Right forelimb (tissue), 1 donor: ENCODE data around the gene ADAT3.
A peak's percentile ranks its signal among the peaks of the same experiment; 100 is the strongest.
"Not testable (repeated sequence)": the region's sequence is repeated elsewhere in the genome, so short reads cannot be mapped to it uniquely, and the experiment has no call there.

Source experiments
- DNase-seq: peaks from one replicate; pipeline ENCODE4 v3.0.0-alpha.2; 2018

The ADAT3 gene

GRCh38 chr19:1867349-1867724 is 37.9 kb upstream of the ADAT3 start:
- no peak for DNase-seq

DNA sequence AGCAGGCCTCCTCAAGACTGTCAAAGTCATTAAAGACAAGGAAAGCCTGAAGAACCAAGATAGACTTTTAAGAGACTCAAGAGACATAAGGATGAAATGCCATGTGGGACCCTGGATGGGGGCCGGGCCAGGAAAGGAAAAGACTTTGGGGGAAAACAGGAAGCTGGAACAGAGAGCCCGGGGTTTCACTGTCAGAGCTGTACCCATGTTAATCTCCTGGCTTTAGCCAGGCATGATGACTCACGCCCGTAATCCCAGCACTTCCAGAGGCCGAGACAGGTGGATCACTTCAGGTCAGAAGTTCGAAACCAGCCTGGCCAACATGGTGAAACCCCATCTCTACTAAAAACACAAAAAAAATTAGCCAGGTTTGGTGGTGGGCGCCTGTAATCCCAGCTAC is 36.2 kb upstream of the ADAT3 start:
- DNase-seq, result no peak

GRCh38 chr19:1871140-1871597 is 34.0 kb upstream of the ADAT3 start:
- DNase-seq, result no peak

DNA sequence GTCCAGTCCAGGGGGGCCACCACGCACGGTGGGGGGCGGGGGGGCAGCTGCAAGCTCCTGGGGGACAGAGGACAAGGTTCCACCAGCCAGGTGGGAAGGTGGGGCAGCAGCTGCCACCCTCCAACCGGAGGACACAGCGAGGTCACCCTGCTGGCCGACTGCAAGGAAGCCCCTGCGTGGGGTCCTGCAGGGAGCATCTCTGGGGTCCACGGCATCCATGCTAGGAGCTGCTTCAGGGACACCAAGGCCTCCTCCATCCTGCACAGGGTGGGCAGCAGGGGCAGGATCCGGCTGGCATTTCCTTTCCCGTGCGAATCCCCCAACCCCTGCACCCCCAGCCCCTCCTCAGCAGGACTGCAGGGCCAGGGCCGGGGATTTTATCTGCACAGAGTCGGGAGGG is 33.6 kb upstream of the ADAT3 start:
- no peak for DNase-seq

- DNase-seq, result no peak
These were observed 32.2 kb upstream of the ADAT3 start for GRCh38 chr19:1872807-1873523.

GRCh38 chr19:1873524-1874473 is 31.4 kb upstream of the ADAT3 start:
- no peak for DNase-seq

DNA sequence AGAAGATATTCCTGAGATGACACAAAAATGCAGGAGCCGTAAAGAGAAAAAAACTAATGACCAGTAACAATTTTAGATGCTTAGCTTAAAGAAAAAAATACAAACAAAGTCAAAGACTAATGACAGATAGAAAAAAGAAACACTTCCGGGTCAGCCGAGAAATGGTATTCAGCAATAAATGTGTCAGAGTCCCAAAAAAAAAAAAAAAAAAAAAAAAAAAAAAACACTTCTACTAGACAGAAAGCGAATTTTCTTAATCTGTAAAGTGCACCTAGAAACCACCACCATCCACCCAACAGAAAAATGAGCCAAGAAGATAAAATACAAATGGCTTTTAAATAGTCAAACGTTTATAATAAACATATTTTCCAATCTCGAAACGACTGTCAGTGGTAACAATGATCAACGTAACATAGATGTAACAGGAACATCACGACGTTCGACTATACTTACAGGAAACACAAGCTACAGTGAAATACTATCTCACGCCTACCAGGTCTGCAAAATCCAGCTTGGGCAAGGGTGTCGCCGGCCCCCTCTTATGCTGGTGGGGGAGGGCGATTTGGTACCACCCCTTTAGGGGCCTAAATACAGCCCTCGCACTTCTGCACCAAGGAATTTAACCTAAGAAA is 30.5 kb upstream of the ADAT3 start:
- no peak for DNase-seq

DNA sequence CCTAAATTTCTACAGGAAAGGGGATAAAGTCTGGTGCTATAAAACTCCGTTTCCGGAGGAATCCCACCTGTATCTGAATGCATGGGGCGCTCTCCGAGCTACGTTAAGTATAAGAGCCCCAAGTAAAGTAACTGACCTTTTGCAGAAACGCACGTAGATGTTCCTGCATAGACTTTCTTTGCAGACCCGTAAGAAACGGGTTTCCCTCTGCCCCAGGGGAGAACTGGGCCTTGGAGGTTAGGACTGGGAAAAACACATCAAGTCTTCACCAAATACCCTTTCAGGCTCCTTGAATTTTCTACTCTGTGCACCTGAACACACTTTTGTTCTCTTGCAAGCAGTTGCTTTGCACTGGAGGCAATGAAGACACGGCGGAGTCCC is 29.9 kb upstream of the ADAT3 start:
- not testable (repeated sequence) for DNase-seq

DNA sequence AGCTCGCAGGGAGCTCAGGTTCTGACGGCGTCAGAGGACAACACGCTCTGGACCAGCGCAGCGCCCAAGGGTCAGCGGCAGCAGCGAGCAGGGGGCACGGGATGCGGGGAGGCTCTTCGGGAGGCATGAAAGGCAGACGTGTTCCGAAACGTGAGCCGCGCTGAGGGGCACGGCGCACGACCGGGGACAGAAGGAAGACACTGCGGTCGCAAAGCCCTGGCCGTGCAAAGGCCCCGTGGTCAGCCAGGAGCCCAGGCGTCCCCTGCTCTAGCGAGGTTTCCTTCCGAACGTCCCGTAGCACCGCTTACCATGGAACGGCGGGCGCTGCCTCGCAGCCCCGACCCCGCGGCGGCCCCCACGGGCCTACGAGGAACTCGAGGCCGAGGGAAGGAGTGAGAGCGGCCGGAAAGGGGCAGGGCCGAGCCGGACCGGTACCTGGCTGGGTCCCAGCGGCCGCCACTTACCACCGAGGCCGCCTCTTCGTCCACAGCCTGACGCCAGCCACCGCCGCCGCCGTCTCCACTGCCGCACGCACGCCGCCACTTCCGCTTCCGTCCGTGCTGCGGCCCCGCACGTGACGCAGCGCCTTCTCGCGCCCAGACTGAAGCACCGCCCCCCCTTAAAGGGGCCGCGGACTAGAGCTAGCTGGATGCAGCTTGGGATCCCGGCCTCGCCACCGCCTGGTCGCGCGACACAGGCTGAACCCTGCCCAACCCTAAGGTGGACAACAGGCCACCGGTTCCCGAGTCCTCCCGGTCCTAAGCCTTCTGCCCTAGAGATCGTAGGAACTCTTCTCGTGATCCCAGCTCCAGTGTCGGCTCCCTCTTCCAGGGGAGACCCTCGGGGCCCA is 29.3 kb upstream of the ADAT3 start:
- DNase-seq, result peak; percentile 91

DNA sequence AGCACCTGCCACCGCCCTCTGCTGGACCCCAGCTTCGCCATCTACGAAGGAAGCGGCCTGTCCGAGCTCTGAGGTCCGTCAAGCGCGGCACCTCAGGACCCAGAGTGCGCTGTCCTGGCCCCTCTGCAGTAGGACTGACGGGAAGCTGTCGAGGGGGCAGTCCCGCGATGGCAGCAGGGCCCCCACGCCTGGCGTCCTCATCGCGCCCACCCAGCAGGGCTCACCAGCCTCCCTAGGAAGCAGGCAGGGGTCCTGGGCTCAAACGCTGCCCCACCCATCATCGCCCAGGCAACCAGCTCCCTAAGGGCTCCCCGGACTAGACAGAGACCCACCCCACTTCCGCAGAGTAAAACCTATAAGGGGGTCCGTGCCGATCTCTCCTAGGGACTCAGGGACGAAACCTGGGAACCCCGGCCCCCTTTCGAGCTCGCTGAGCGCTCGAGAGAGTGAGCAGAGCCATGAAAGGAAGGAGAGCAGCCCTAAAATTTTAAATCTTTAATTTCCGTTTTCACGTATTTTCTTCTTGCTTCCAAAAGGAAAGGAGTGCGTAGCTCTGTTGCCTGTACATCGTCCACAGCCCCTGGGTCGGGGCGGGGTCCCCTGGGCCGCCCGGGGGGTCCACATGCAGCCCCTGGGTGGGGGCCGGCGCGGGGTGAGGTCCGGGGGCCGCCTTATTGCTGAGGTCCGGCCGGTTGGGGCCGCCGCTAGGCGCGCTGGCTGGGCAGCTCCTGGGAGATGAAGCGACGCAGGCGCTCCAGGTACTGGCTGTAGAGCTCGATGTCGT is 28.5 kb upstream of the ADAT3 start:
- DNase-seq, result peak; percentile 56

- not testable (repeated sequence) for DNase-seq
These were observed 27.9 kb upstream of the ADAT3 start for GRCh38 chr19:1877280-1877660.

DNA sequence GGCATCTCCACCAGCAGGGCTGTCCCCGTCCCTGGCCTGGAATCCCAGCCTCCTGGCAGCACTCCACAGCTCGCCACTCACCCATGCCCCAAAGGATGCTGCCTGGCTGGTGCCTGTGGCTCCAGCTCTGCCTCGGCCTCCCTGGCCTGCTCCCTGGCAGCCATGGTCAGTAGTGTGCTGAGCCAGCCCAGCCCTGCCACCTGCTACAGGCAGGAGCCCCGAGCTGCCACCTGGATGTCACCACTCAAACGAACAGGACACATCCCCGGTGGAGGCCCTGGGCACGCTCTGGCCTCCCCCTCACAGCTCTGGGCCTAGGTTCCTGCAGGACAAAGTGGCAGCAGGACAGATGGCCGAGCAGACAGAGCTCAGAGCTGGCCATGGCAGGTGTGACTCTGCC is 26.6 kb upstream of the ADAT3 start:
- DNase-seq, result not testable (repeated sequence)

- not testable (repeated sequence) for DNase-seq
These were observed 25.2 kb upstream of the ADAT3 start for GRCh38 chr19:1879982-1880381.

GRCh38 chr19:1880611-1881392 is 24.4 kb upstream of the ADAT3 start:
- no peak for DNase-seq

DNA sequence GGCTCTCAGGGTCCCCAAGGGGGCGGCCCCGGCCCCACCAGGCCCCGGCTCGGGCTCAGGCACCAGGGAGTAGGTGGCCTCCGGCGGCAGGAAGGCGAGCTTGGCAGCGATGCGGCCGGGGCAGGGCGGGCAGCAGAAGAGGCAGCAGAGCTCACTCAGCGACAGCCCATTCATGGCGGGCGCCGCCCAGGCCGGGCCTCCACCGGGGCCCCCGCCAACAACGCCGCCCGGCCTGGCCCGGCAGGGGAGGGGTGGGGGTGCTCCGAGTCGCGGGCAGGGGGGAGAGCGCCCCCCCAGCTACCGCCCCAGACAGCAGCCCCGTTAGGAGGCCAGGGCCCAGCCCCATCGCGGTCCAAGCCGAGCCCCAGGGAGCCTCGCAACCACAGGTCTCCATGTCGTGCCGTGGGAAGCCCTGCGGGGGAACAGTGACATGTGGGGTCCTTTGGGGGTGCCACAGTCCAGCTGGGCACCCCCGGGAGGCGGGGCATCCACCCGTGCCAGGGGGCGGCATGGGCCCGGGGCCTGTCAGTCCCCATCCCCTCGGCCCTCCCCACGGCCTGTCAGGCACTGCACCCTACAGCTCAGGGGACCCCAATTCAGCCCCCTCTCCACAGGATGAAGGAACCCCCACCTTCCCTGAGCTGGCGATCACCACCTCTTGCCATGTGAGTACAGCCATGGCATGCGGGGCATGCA is 23.7 kb upstream of the ADAT3 start:
- not testable (repeated sequence) for DNase-seq

- DNase-seq, result no peak
These were observed 23.0 kb upstream of the ADAT3 start for GRCh38 chr19:1882089-1882785.

- DNase-seq, result no peak
These were observed 22.2 kb upstream of the ADAT3 start for GRCh38 chr19:1882786-1883692.

GRCh38 chr19:1883784-1884183 is 21.4 kb upstream of the ADAT3 start:
- no peak for DNase-seq
